ENCODE measurements around the gene KCNA10.

Gene KCNA10

DNA sequence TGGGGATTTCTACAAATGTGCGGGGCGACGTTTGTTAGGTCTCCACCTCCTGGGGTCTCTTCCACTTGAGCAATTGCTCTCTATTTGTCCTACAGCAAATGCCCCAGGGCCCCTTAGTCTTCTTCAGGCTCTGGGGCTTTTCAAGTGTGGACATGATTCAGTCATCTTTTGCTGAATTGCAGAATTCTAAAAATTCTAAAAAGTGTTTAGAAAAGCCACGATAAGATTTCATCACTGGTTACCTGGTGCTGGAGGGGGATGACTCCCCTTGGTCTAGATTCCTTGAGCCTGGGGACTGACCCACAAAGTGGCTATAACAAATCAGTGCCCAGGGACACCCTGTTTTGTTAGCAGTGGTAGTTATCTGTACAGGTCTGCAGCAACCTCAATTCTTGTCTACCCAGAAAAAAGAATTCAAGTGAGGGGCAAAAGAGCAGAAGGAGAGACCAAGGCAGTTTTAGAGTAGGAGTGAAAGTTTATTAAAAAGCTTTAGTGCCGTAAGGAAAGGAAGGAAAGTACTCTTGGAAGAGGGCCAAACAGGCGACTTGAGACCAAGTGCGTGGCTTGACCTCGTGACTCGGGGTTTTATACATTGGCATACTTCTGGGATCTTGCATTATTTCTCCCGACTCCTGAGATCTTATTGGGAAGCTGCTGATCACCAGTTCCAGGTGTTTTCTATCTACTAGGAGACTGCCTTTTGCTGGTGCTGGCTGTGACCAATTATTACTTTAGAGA is 42.8 kb downstream of the KCNA10 start:
- no peak for DNase-seq

DNA sequence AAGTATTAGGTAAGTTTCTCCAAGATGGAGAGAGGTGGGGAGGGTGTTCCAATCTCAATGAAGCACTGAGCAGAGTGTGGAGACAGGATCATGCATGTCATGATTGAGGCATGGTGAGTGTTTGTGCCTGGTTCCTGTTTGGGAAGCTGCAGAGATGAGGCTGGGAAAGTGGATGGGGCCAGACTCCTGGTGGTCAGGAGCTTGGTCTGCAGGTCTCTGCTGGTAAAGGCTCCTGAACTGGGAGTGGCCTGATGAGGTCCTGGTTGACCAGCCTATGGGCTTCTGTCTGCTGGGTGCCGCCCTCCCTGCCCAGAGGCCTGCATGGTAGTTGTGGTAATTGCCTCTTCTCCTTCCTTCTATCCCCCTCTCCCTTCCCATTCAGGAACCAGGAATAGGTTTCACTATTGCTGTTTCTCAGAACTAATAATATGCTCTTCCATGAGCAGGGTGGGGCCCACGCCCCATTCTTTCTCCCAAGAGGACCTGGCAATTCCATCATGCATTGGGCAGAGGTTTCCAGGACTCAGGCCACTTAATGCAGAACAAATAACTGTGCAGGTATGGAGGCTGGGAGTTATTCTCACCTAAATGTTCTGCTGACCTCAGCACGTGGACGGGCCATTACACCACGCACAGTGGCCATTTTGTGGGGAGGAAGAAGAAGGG is 43.5 kb downstream of the KCNA10 start:
- DNase-seq: no peak

DNA sequence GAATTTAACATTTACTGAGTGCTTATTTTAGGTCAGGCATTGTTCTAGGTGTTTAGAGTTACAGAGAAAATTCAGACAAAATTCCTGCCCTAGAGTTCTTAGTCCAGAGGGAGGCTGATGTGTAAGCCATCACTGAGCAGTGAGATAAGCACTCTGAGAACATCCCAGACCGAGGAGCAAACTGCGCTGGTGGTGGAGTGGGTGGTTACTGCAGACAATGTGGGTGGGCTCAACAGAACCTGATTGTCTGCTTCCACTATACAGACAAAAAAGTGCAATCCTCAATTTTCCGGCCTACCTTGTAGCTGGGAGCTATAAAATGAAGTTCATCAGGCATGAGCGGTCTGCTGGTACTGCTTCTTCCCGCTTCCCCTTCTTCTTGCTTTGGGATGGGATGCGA is 44.5 kb downstream of the KCNA10 start:
- no peak for DNase-seq

DNA sequence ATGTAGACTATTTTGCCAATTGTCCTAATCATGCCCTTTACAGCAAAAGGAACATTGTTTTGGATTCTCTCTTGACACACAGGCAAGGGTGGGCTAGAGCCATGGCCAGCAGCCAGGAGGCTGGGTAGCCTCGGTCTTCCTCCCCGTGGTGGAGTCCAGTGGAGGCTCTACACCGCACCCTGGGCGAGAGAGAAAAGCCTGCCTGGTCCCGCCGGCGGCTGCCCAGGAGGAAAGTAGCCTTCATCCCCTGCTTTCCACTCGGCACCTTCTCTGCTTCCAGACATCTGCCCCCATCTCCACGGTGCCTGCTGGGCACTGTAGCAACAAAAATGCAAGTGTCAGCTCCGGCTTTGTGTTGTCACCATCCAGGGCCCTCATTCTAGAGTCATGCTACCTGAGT is 46.4 kb downstream of the KCNA10 start:
- no peak for DNase-seq

DNA sequence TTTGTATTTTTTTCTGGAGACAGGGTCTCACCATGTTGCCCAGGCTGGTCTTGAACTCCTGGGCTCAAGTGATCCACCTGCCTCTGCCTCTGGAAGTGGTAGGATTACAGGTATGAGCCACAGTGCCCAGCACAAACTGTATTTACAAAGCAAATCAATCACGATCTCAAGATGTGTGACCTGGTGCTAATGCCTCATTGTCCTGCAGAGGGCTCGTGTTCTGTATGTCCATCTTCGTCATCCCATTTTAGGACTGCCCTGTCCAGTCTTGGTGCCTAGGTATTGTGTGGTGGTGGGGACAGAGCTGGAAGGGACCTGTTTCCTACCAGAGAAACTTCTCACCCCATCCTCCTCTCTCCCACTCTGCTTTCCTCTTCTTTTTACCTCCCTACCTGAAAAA is 47.8 kb downstream of the KCNA10 start:
- DNase-seq: no peak
